ENCODE measurements around the gene USP25.

Gene USP25

GRCh38 chr21:15688809-15689208 is 41.0 kb upstream of the USP25 start:
- ATAC-seq: no peak
- TF ChIP-seq ZC3H10 (CRISPR knock-in tag; IDR thresholded peaks at IDR 0.05) (no peak), ISL1 (CRISPR knock-in tag; IDR thresholded peaks at IDR 0.05) (peak; percentile 67)

GRCh38 chr21:15692711-15693110 is 37.1 kb upstream of the USP25 start:
- no peak for ATAC-seq
- TF ChIP-seq ZNF565 (CRISPR knock-in tag; conservative IDR thresholded peaks at IDR 0.05; ENCODE audit: low read depth) (no peak), OSR1 (CRISPR knock-in tag; IDR thresholded peaks at IDR 0.05) (no peak), TCF4 (CRISPR knock-in tag; IDR thresholded peaks at IDR 0.05; ENCODE audit: borderline replicate concordance) (no peak), CSDC2 (CRISPR knock-in tag; IDR thresholded peaks at IDR 0.05) (no peak), PPARA (CRISPR knock-in tag; IDR thresholded peaks at IDR 0.05; ENCODE audit: borderline replicate concordance) (no peak), TOX (CRISPR knock-in tag; IDR thresholded peaks at IDR 0.05; ENCODE audit: borderline replicate concordance) (no peak)

- TF ChIP-seq POU6F1 (CRISPR knock-in tag; IDR thresholded peaks at IDR 0.05; ENCODE audit: borderline replicate concordance, low read depth) (no peak), SNAI2 (CRISPR knock-in tag; IDR thresholded peaks at IDR 0.05) (no peak), CSRNP3 (CRISPR knock-in tag; IDR thresholded peaks at IDR 0.05) (no peak), ISL1 (CRISPR knock-in tag; IDR thresholded peaks at IDR 0.05) (no peak), ZC3H10 (CRISPR knock-in tag; IDR thresholded peaks at IDR 0.05) (no peak), ARNTL (CRISPR knock-in tag; IDR thresholded peaks at IDR 0.05; ENCODE audit: borderline replicate concordance, low read depth) (no peak), CSDC2 (CRISPR knock-in tag; IDR thresholded peaks at IDR 0.05) (no peak), ESRRG (CRISPR knock-in tag; IDR thresholded peaks at IDR 0.05) (no peak), TOX (CRISPR knock-in tag; IDR thresholded peaks at IDR 0.05; ENCODE audit: borderline replicate concordance) (no peak), PATZ1 (CRISPR knock-in tag; IDR thresholded peaks at IDR 0.05; ENCODE audit: borderline replicate concordance) (no peak), BACH2 (CRISPR knock-in tag; IDR thresholded peaks at IDR 0.05; ENCODE audit: borderline replicate concordance) (no peak), CREB5 (CRISPR knock-in tag; IDR thresholded peaks at IDR 0.05; ENCODE audit: low read depth) (no peak), ZFP3 (CRISPR knock-in tag; IDR thresholded peaks at IDR 0.05) (no peak), ZNF70 (CRISPR knock-in tag; IDR thresholded peaks at IDR 0.05) (no peak), PPARA (CRISPR knock-in tag; IDR thresholded peaks at IDR 0.05; ENCODE audit: borderline replicate concordance) (no peak), TSHZ2 (CRISPR knock-in tag; IDR thresholded peaks at IDR 0.05) (no peak), ZNF8 (CRISPR knock-in tag; IDR thresholded peaks at IDR 0.05) (no peak), TCF4 (CRISPR knock-in tag; IDR thresholded peaks at IDR 0.05; ENCODE audit: borderline replicate concordance) (no peak), OSR1 (CRISPR knock-in tag; IDR thresholded peaks at IDR 0.05) (no peak)
- ATAC-seq: no peak
Observed at GRCh38 chr21:15695241-15695640, 34.5 kb upstream of the USP25 start.
